CD4-positive, alpha-beta T cell treated with Interleukin-17A for 1 hour (primary cell): ENCODE results near the gene LAMC2.

Source experiments
- DNase-seq: peaks from one replicate; pipeline ENCODE4 v3.0.0-alpha.2; 2020

LAMC2 gene

GRCh38 chr1:183175631-183176030 lies 10.4 kb upstream of the LAMC2 start:
- DNase-seq = no peak

GRCh38 chr1:183178545-183178944 lies 7.5 kb upstream of the LAMC2 start:
- DNase-seq = no peak

GRCh38 chr1:183179033-183179432 lies 7.0 kb upstream of the LAMC2 start:
- no peak for DNase-seq

GRCh38 chr1:183180218-183180617 lies 5.8 kb upstream of the LAMC2 start:
- DNase-seq = no peak

GRCh38 chr1:183180634-183181056 lies 5.4 kb upstream of the LAMC2 start:
- DNase-seq = no peak

GRCh38 chr1:183186841-183187240 lies 777 bp downstream of the LAMC2 start:
- DNase-seq = no peak

- DNase-seq = no peak
These were observed 2.2 kb downstream of the LAMC2 start for GRCh38 chr1:183188240-183188639.

GRCh38 chr1:183191833-183192232 lies 5.8 kb downstream of the LAMC2 start:
- no peak for DNase-seq

GRCh38 chr1:183193963-183194525 lies 8.0 kb downstream of the LAMC2 start:
- no peak for DNase-seq

GRCh38 chr1:183194527-183195141 lies 8.6 kb downstream of the LAMC2 start:
- peak; percentile 7 for DNase-seq

GRCh38 chr1:183195142-183195574 lies 9.1 kb downstream of the LAMC2 start:
- no peak for DNase-seq

- no peak for DNase-seq
These were observed 11.7 kb downstream of the LAMC2 start for GRCh38 chr1:183197762-183198161.

- DNase-seq = no peak
These were observed 12.4 kb downstream of the LAMC2 start for GRCh38 chr1:183198463-183198862.

GRCh38 chr1:183199304-183199703 lies 13.2 kb downstream of the LAMC2 start:
- DNase-seq = no peak

- no peak for DNase-seq
These were observed 14.4 kb downstream of the LAMC2 start for GRCh38 chr1:183200451-183200850.

- DNase-seq = no peak
These were observed 17.0 kb downstream of the LAMC2 start for GRCh38 chr1:183203094-183203493.

GRCh38 chr1:183205196-183205781 lies 19.2 kb downstream of the LAMC2 start:
- no peak for DNase-seq

GRCh38 chr1:183206538-183207122 lies 20.6 kb downstream of the LAMC2 start:
- no peak for DNase-seq

- no peak for DNase-seq
These were observed 23.6 kb downstream of the LAMC2 start for GRCh38 chr1:183209533-183210158.

- DNase-seq = no peak
These were observed 24.6 kb downstream of the LAMC2 start for GRCh38 chr1:183210681-183211080.

GRCh38 chr1:183212870-183213269 lies 26.8 kb downstream of the LAMC2 start:
- no peak for DNase-seq

- no peak for DNase-seq
These were observed 28.2 kb downstream of the LAMC2 start for GRCh38 chr1:183214021-183214970.
